IPS DF 19.7 (cell line): Measurements from ENCODE around the gene TOX3.

Experiments used
- DNase-seq: peaks from one replicate; pipeline ENCODE4 v3.0.0-alpha.2; 2013; ENCODE audit warnings: low read depth, low spot score

The TOX3 gene

GRCh38 chr16:52538511-52538910 lies 8.4 kb downstream of the TOX3 start:
- DNase-seq = no peak

- DNase-seq = no peak
Observed at GRCh38 chr16:52537516-52537915, 9.4 kb downstream of the TOX3 start.

GRCh38 chr16:52535076-52535475 lies 11.9 kb downstream of the TOX3 start:
- no peak for DNase-seq

- no peak for DNase-seq
Observed at GRCh38 chr16:52533296-52533695, 13.6 kb downstream of the TOX3 start.

- DNase-seq = no peak
Observed at GRCh38 chr16:52532384-52532783, 14.6 kb downstream of the TOX3 start.

- no peak for DNase-seq
Observed at GRCh38 chr16:52529226-52529625, 17.7 kb downstream of the TOX3 start.

GRCh38 chr16:52528393-52529065 lies 18.4 kb downstream of the TOX3 start:
- DNase-seq = no peak

GRCh38 chr16:52526830-52527229 lies 20.1 kb downstream of the TOX3 start:
- no peak for DNase-seq

- DNase-seq = no peak
Observed at GRCh38 chr16:52526116-52526828, 20.7 kb downstream of the TOX3 start.

GRCh38 chr16:52521570-52521969 lies 25.4 kb downstream of the TOX3 start:
- DNase-seq = no peak

- no peak for DNase-seq
Observed at GRCh38 chr16:52518884-52519283, 28.1 kb downstream of the TOX3 start.

- DNase-seq = no peak
Observed at GRCh38 chr16:52515068-52515671, 31.8 kb downstream of the TOX3 start.

GRCh38 chr16:52512297-52512987 lies 34.5 kb downstream of the TOX3 start:
- DNase-seq = no peak

GRCh38 chr16:52501746-52502145 lies 45.2 kb downstream of the TOX3 start:
- DNase-seq = no peak

GRCh38 chr16:52500963-52501362 lies 46.0 kb downstream of the TOX3 start:
- no peak for DNase-seq

- DNase-seq = no peak
Observed at GRCh38 chr16:52499060-52499440, 47.9 kb downstream of the TOX3 start.

- DNase-seq = no peak
Observed at GRCh38 chr16:52498328-52499059, 48.4 kb downstream of the TOX3 start.

GRCh38 chr16:52497067-52497816 lies 49.7 kb downstream of the TOX3 start:
- no peak for DNase-seq

GRCh38 chr16:52496051-52496876 lies 50.7 kb downstream of the TOX3 start:
- DNase-seq = no peak

- no peak for DNase-seq
Observed at GRCh38 chr16:52494621-52495020, 52.3 kb downstream of the TOX3 start.
